HCT116 (cell line): Measurements from ENCODE around the gene DDX50. TPM values are rescaled to one million over a fixed set of nuclear protein-coding genes. Genes with fewer than 3 reads are reported as not detected.

Experiments
- ATAC-seq: fragments of 200-7000 bp; cut with Tn5 transposase; 2 replicates; pipeline ENCODE4 v1.9.1; 2020; ENCODE audit warnings: mild to moderate bottlenecking, moderate library complexity
- BruUV-seq: library from RNA; stranded (reverse); fragments of 400-500 nt; replicated peaks from 2 replicates; lab custom pipeline; 2021; lab: Mats Ljungman, UMichigan
- CTCF ChIA-PET: fragments of 300-600 bp; sonication (Branson Sonifier 250); formaldehyde crosslinking; loops from one replicate; lab custom pipeline; 2021; ENCODE audit warnings: antibody characterized with exemption; lab: Charles Lee
- POLR2A ChIA-PET: fragments of 300-600, 350-600 bp; sonication (Branson Sonifier 250); formaldehyde crosslinking; loops from one replicate; lab custom pipeline; 2021; ENCODE audit warnings: antibody characterized with exemption; lab: Charles Lee
- RAD21 ChIA-PET, 2 experiments: fragments of 300-600 bp; sonication (Branson Sonifier 250); formaldehyde crosslinking; loops; one replicate each; lab custom pipeline; 2023; ENCODE audit warnings: low total read pairs in 2 of 2; ENCODE audit not compliant: uncharacterized antibody in 2 of 2, unreplicated experiment in 2 of 2, low non-redundant PET in 1 of 2; lab: Charles Lee
- DNase-seq: peaks from one replicate; pipeline ENCODE4 v3.0.0-alpha.2; 2010; ENCODE audit warnings: low read depth, low spot score
- H2AFZ ChIP-seq: fragments of 200-600 bp; shearing (Covaris generic), sonication (generic); 2 replicates; pipeline ENCODE4 v1.6.1; 2017; ENCODE audit warnings: low read depth, mixed run types, mixed read lengths, antibody characterized with exemption, low read length; ENCODE audit not compliant: poor library complexity, severe bottlenecking
- H3K27ac ChIP-seq: 2 replicates; pipeline ENCODE4 v1.5.1; 2012; ENCODE audit warnings: low read depth, low read length
- H3K27me3 ChIP-seq: fragments of 200-600 bp; sonication (generic); 2 replicates; pipeline ENCODE4 v1.6.1; 2016; ENCODE audit warnings: mixed run types, low read length, mixed read lengths; ENCODE audit not compliant: insufficient read depth
- H3K36me3 ChIP-seq, 2 experiments: fragments of 200-500 bp in 1 of 2; fragments of 200-600 bp in 1 of 2; sonication (Bioruptor generic) in 1 of 2; sonication (generic) in 1 of 2; 2 replicates each; pipeline versions ENCODE4 v1.5.1 to v1.6.1; 2014 to 2016; ENCODE audit warnings: low read length in 2 of 2, inconsistent platforms in 1 of 2, mixed read lengths in 1 of 2, mixed run types in 1 of 2; ENCODE audit not compliant: insufficient read depth in 2 of 2, control insufficient read depth in 1 of 2
- H3K4me1 ChIP-seq, 2 experiments: fragments of 200-600 bp in 1 of 2; sonication (generic) in 1 of 2; 2 replicates each; pipeline versions ENCODE4 v1.5.1 to v1.6.1; 2012 to 2017; ENCODE audit warnings: low read length in 2 of 2, inconsistent platforms in 1 of 2, mild to moderate bottlenecking in 1 of 2, mixed read lengths in 1 of 2, mixed run types in 1 of 2, moderate library complexity in 1 of 2; ENCODE audit not compliant: insufficient read depth in 2 of 2, control insufficient read depth in 1 of 2
- H3K4me2 ChIP-seq: fragments of 200-600 bp; sonication (generic); 2 replicates; pipeline ENCODE4 v1.6.1; 2017; ENCODE audit warnings: mixed run types, low read length, mixed read lengths
- H3K4me3 ChIP-seq, 2 experiments: fragments of 200-600 bp in 1 of 2; sonication (generic) in 1 of 2; replicated peaks in 1 of 2; 2 replicates each; pipeline ENCODE4 v1.5.1; 2011 to 2016; ENCODE audit warnings: low read length in 2 of 2, control low read depth in 1 of 2, low read depth in 1 of 2, mild to moderate bottlenecking in 1 of 2, mixed read lengths in 1 of 2, mixed run types in 1 of 2
- H3K79me2 ChIP-seq: fragments of 200-600 bp; sonication (generic); 2 replicates; pipeline ENCODE4 v1.6.1; 2017; ENCODE audit warnings: mild to moderate bottlenecking, mixed run types, low read length, moderate library complexity, mixed read lengths; ENCODE audit not compliant: insufficient read depth
- H3K9ac ChIP-seq: fragments of 200-600 bp; sonication (generic); 2 replicates; pipeline ENCODE4 v1.6.1; 2016; ENCODE audit warnings: low read length, mixed read lengths
- H3K9me2 ChIP-seq: fragments of 200-600 bp; sonication (generic), shearing (Covaris generic); 2 replicates; pipeline ENCODE4 v1.6.1; 2017; ENCODE audit warnings: mixed run types, mild to moderate bottlenecking, moderate library complexity; ENCODE audit not compliant: insufficient read depth
- H3K9me3 ChIP-seq, 2 experiments: fragments of 200-500 bp in 1 of 2; fragments of 200-600 bp in 1 of 2; sonication (Bioruptor generic) in 1 of 2; sonication (generic) in 1 of 2; 2 replicates each; pipeline ENCODE4 v1.6.1; 2014 to 2017; ENCODE audit warnings: low read length in 2 of 2, mixed read lengths in 2 of 2, inconsistent platforms in 1 of 2, low read depth in 1 of 2, mild to moderate bottlenecking in 1 of 2, mixed run types in 1 of 2, moderate library complexity in 1 of 2; ENCODE audit not compliant: control insufficient read depth in 1 of 2, insufficient read depth in 1 of 2
- H4K20me1 ChIP-seq: fragments of 200-600 bp; sonication (generic), shearing (Covaris generic); 2 replicates; pipeline ENCODE4 v1.6.1; 2017; ENCODE audit warnings: mixed run types, mild to moderate bottlenecking, moderate library complexity; ENCODE audit not compliant: insufficient read depth
- ATF3 ChIP-seq: IDR thresholded peaks from 2 replicates; pipeline ENCODE4 v1.6.1; 2012
- CTCF ChIP-seq, 3 experiments: fragments of 200-600 bp in 1 of 3; sonication (generic) in 1 of 3; IDR thresholded peaks in 2 of 3; conservative IDR thresholded peaks in 1 of 3; 2 replicates each; pipeline ENCODE4 v1.5.1; 2012 to 2017; ENCODE audit warnings: low read depth in 2 of 3, low read length in 2 of 3, antibody characterized with exemption in 1 of 3, borderline replicate concordance in 1 of 3, control low read depth in 1 of 3, mild to moderate bottlenecking in 1 of 3, mixed read lengths in 1 of 3, mixed run types in 1 of 3, moderate library complexity in 1 of 3; ENCODE audit not compliant: insufficient read depth in 1 of 3
- EGR1 ChIP-seq: IDR thresholded peaks from 2 replicates; pipeline ENCODE4 v1.6.1; 2012; ENCODE audit warnings: low read depth
- ELF1 ChIP-seq: IDR thresholded peaks from 2 replicates; pipeline ENCODE4 v1.6.1; 2012; ENCODE audit warnings: low read depth, borderline replicate concordance
- EZH2 ChIP-seq: fragments of 200-600 bp; sonication (generic); IDR thresholded peaks from 2 replicates; pipeline ENCODE4 v1.6.1; 2017; ENCODE audit warnings: antibody characterized with exemption, mixed run types
- JUND ChIP-seq: IDR thresholded peaks from 2 replicates; pipeline ENCODE4 v1.6.1; 2012
- MAX ChIP-seq: IDR thresholded peaks from 2 replicates; pipeline ENCODE4 v1.6.1; 2012
- POLR2AphosphoS5 ChIP-seq: IDR thresholded peaks from 2 replicates; pipeline ENCODE4 v1.6.1; 2011; ENCODE audit warnings: mild to moderate bottlenecking, low read depth, low read length, moderate library complexity
- RAD21 ChIP-seq: IDR thresholded peaks from 2 replicates; pipeline ENCODE4 v1.6.1; 2012; ENCODE audit warnings: low read depth, mild to moderate bottlenecking
- REST ChIP-seq: IDR thresholded peaks from 2 replicates; pipeline ENCODE4 v1.6.1; 2012; ENCODE audit warnings: low read depth
- SIN3A ChIP-seq: IDR thresholded peaks from 2 replicates; pipeline ENCODE4 v1.6.1; 2012; ENCODE audit warnings: low read depth
- SRF ChIP-seq: IDR thresholded peaks from 2 replicates; pipeline ENCODE4 v1.6.1; 2012; ENCODE audit warnings: low read depth
- TCF7L2 ChIP-seq: IDR thresholded peaks from 2 replicates; pipeline ENCODE4 v1.7.0; 2011; ENCODE audit warnings: borderline replicate concordance, inconsistent platforms; ENCODE audit not compliant: insufficient read depth, insufficient read length; ENCODE audit errors: extremely low read depth
- YY1 ChIP-seq: IDR thresholded peaks from 2 replicates; pipeline ENCODE4 v1.6.1; 2011; ENCODE audit warnings: low read length, low read depth, moderate library complexity, mild to moderate bottlenecking; ENCODE audit not compliant: insufficient replicate concordance; ENCODE audit errors: extremely low read depth
- intact Hi-C: fragments of 100-400 bp; cut with micrococcal nuclease; formaldehyde crosslinking; loops from 2 replicates; pipeline ENCODE4 v1.10.0; 2022
- total RNA-seq: library from RNA; stranded (reverse); gene quantifications from one replicate; pipeline ENCODE4 v1.2.1, GENCODE V29; 2021; ENCODE audit not compliant: unreplicated experiment

The DDX50 gene
- total RNA-seq, 1 experiment from 2014 or later, result 25.6 TPM

- H3K4me1 ChIP-seq, result no peaks in the 10 kb centered on the region
- BruUV-seq, result no TSS peak
- DNase-seq (no peak), ATAC-seq (no peak)
- H3K9me3 ChIP-seq, result no peaks in the 10 kb centered on the region
- no peaks in the 10 kb centered on the region for H3K9me2 ChIP-seq
- H3K27ac ChIP-seq, result no peak overlapping the region
- H3K4me3 ChIP-seq, result no peak overlapping the region
- intact Hi-C loops, result no loop called here
- no peak overlapping the region for H2AFZ ChIP-seq
- ChIA-PET CTCF (no interaction called here), POLR2A (no interaction called here), RAD21 (no interaction called here)
- peaks cover 59% of the 10 kb centered on the region; the same call in 1 of the 2 replicates for H4K20me1 ChIP-seq
- H3K4me2 ChIP-seq, result no peak overlapping the region
- peaks cover 99% of the 10 kb centered on the region for H3K79me2 ChIP-seq
- TF ChIP-seq YY1, result no peak
- TF ChIP-seq REST, result no peak
- no peak for TF ChIP-seq ATF3
- TF ChIP-seq CTCF (IDR thresholded peaks at IDR 0.05 in 2 of 3, conservative IDR thresholded peaks at IDR 0.05 in 1 of 3; ENCODE audit: borderline replicate concordance in 1 of 3, insufficient read depth in 1 of 3, low read depth in 2 of 3, low read length in 2 of 3), result no peak
- no peak for TF ChIP-seq TCF7L2
- TF ChIP-seq JUND, result no peak
- TF ChIP-seq EZH2, result no peak
- TF ChIP-seq POLR2AphosphoS5, result no peak
- TF ChIP-seq ELF1, result no peak
- TF ChIP-seq SRF, result no peak
- TF ChIP-seq RAD21, result no peak
- no peak for TF ChIP-seq EGR1
- TF ChIP-seq SIN3A, result no peak
- TF ChIP-seq MAX, result no peak
- peaks cover 69 to 81% of the 10 kb centered on the region in 2 experiments for H3K36me3 ChIP-seq
- no peaks in the 10 kb centered on the region for H3K27me3 ChIP-seq
- no peak overlapping the region for H3K9ac ChIP-seq
Observed at GRCh38 chr10:68963151-68963550, 62.0 kb downstream of the DDX50 start.
